NCI-H187 treated with DMSO at 0.1 percent for 48 hours (cell line): ENCODE measurements around the gene MREG.
"Not testable (repeated sequence)": the region's sequence is repeated elsewhere in the genome, so short reads cannot be mapped to it uniquely, and the experiment has no call there.

Source experiments
- DNase-seq: peaks from one replicate; lab custom pipeline; 2025; lab: John Stamatoyannopoulos, UW

MREG gene

GRCh38 chr2:215958257-215958656, 55.1 kb downstream of the MREG start:
- no peak for DNase-seq

- DNase-seq, result not testable (repeated sequence)
Measured at GRCh38 chr2:215957354-215958122, 55.8 kb downstream of the MREG start.

GRCh38 chr2:215952860-215953637, 60.3 kb downstream of the MREG start:
- DNase-seq, result no peak

- no peak for DNase-seq
Measured at GRCh38 chr2:215951558-215951957, 61.8 kb downstream of the MREG start.

GRCh38 chr2:215949991-215950404, 63.4 kb downstream of the MREG start:
- DNase-seq, result no peak

GRCh38 chr2:215948051-215948450, 65.3 kb downstream of the MREG start:
- DNase-seq, result no peak

- DNase-seq, result no peak
Measured at GRCh38 chr2:215946586-215946985, 66.8 kb downstream of the MREG start.

- DNase-seq, result no peak
Measured at GRCh38 chr2:215942194-215942593, 71.2 kb downstream of the MREG start.

- no peak for DNase-seq
Measured at GRCh38 chr2:215941726-215942125, 71.6 kb downstream of the MREG start.

GRCh38 chr2:215940645-215941184, 72.6 kb downstream of the MREG start:
- no peak for DNase-seq

GRCh38 chr2:215937190-215937589, 76.2 kb downstream of the MREG start:
- no peak for DNase-seq

- DNase-seq, result no peak
Measured at GRCh38 chr2:215933151-215933550, 80.2 kb downstream of the MREG start.

- DNase-seq, result no peak
Measured at GRCh38 chr2:215931256-215931903, 82.0 kb downstream of the MREG start.

- no peak for DNase-seq
Measured at GRCh38 chr2:215930505-215931253, 82.7 kb downstream of the MREG start.

- DNase-seq, result no peak
Measured at GRCh38 chr2:215929602-215930335, 83.6 kb downstream of the MREG start.

GRCh38 chr2:215928086-215928485, 85.3 kb downstream of the MREG start:
- DNase-seq, result no peak

- not testable (repeated sequence) for DNase-seq
Measured at GRCh38 chr2:215926992-215927391, 86.4 kb downstream of the MREG start.

GRCh38 chr2:215921895-215922294, 91.5 kb downstream of the MREG start:
- DNase-seq, result no peak

- peak; percentile 4 for DNase-seq
Measured at GRCh38 chr2:215920244-215921100, 92.9 kb downstream of the MREG start.

- no peak for DNase-seq
Measured at GRCh38 chr2:215919624-215920243, 93.6 kb downstream of the MREG start.
